ENCODE results near the gene FOXG1. TPM values are rescaled to one million over a fixed set of nuclear protein-coding genes. Genes with fewer than 3 reads are reported as not detected.

The FOXG1 gene
- total RNA-seq, 1 experiment from 2014 or later = not detected

DNA sequence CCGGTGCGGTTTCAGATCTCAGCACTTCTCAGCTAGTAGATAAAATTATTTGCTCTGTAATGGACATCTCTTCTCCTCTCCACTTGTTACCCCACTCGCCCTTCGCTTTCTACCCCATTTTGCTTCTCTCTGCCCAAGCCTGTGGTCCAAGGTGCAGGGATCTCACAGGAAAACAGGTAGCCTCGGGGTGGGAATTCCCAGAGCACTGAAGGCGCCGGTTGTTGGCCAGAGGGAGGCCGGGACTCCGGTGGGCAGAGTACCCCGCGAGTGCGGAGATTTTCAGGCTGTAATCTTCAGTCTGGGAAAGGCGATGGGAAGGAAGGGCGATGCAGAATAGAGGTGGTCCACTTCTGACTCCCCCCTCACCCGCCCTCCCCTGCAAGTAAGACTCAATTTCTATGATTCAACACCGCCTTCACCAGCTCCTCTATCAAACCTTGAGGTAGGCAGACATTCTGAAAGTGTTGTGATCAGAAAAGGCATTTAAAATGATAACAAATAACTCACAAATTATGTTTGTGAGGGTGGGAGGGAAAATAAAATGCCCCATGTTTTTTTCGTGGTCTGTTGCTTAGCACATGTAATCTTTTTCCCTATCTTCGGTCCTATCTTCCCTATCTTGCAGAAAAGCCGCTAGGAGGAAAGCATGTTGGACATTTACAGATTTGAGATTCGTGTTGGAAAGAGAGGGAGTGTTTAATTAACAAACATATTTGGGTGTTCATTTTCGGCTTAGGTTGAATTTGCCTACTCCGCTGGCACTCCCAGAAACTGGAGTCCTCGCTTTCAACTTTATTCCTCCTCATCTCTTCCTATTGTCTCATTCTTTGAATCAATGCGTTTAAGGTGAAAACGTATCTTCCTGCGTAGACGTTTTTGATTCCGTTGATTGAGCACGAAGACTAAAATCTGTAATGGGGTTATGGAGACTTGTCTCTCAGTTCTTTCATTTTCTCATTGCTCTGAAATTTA lies 8.5 kb downstream of the FOXG1 start:
- no peak for DNase-seq (ENCODE audit: low read depth)

DNA sequence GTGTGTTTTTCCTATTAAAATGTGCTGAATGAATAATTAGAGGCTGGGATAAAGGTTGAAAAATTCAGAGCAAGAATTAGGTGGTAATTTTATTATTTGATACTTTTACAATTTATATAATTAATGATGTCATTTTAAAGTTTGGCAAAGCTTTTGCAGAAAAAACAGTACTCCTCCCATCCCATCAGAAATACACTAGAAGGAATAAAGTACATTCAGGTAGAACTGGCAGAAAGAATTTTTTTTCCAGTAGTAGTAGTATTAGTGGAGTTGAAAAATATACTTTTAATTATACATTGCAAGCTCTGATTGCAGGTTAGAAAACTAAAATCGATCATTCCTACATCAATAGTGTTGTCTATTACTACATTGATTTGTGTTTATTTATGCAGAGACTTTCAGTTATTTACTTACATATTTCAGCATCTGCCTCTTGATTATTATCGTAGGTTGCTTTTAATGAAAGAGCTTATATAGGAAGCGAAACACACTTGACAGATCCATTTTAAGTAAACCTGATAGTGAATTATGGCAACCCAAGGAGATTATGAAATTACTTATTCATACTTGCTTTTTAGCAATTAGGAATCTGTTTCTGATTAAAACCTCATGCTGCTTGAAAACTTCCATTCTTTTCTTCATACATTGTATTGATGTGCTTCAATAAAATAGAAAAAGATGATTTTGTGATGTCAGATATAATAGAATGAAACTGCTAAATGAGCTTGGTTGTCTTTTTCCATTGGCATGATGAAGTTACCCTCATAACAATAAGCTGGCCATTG lies 10.1 kb downstream of the FOXG1 start:
- no peak for DNase-seq (ENCODE audit: low read depth)

DNA sequence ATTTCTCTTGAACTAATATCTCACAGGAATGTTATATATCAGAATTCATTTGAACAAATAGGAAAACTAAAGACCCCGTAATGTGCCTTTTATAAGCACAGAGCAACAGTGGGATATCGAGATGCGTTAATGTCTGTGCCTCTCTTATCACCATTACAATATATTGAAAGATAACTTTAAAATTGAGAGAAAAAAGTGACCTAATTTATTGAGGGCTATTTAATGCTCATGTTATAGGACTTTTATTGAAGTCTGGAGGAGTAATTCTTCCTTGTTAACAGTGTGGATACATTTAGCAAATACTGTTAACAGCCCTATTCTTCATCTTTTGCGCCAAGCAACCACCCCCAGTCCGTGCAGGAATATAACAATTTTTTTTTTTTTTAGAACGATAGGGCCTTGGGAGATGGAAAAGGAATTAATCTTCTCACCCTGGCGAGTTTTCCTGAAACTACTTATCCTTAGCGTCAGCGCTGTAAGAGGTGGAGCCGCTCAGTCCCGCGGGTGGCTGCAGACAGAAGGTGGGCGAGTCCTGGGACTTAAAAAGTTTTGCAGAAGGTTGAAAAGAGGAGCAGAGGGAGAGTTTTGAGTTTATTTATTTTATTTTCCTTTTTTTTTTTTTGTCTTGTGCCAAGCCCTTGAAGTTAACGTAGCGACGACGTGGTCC lies 11.0 kb downstream of the FOXG1 start:
- DNase-seq (ENCODE audit: low read depth) = no peak

DNA sequence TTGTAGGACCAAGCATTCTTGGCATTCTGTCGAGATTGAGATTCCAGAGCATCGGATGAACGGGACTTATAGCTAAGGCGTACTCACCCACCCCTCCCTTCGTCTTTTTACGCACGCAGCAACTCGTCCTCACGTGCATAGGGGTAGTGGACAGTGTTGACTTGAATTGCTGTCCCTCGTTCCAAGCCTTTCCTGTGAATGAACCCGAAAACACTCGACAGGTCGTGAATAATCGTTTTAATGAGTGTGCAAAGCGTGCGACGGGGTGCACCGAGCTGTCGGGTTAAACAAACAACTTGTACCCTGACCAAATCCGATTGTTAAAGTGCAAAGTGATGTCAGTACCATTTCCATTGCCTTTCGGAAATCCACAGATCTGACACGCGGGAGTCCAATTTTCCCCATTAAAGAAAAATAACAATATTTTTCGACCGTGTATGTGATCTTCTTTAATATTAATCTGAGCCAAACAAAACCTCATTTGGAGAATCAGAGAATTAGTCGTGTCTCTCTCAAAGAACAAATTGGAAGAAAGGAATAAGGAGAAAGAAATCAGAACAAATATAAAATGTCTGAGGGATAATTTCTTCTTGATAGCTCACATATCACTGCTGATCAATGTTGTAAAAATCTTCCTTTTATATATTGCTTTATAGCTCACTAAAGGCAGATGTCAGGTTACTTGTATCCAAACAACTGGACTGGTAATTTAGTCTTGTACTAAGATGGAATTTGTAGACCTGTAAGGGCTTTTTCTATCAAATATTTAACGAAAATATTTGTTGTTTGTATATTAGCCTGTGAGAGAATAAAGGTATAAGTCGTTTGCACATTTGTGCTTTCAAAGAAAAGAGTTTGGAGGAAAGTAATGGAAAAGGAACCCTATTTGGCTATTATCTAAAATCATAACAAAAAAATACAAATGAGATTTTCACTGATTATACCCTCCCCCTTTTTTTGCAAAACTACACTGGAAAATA lies 11.8 kb downstream of the FOXG1 start:
- DNase-seq (ENCODE audit: low read depth) = no peak

DNA sequence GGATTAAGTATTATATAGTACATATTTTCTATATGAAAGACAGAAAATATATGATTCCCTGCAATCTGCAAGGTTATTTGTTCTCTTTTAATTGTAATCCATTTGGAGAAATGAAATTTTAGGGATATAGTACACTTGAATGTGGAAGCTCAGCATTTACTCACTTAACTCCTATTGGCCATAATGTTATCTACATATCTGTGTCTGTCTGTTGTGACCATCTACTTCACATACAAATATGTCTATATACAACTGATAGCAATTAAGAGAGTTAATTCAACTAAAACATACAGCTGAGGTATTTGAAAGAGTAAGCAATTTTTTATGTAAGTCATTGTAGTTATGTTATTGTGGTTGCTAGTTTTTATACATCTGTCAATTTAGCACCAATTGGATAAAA lies 12.9 kb downstream of the FOXG1 start:
- DNase-seq (ENCODE audit: low read depth) = no peak

DNA sequence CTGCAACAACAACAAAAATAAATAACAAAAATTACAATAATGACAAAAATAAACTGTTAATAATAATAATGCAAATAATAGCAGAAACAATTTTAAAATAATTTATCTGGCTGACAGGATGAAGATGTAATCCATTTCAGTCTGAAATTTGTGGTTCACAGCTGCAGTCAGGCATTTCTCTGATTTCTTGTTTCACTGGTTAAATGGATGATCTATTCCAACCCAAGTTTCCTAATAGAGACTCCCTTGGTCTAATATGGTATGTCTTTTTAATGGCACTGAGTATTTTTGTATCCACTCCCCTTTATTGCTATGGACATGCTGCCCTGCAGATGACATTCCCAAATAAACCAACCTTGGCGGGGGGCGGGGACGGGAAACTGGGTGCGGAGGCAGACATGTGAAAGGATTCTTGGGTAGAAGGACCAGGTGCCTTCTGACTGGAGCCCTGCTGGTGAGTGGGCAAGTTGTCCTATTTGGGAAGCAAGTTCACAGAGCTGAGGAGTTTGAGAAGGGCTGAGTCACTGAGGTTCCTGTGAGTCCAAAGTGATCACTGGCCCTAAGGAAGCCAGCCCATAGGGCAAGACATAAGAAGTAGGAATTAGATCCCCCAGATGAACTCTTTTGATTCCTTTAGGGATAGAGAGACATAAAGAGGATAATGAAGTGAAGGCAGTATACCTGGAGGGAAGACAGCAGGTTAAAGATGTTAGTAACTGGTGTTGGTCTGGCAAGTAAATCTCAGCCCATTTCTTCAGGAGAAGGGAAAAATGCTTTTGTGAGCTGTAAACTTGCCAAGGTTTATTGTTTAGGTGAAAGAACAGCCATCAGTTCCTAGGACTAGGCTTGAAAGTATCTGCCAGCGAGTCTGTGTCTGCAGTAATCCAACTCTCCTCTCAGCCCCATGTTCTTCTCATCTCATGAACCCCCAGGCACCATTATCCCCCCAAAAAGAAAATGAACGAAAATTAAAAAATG lies 14.5 kb downstream of the FOXG1 start:
- no peak for DNase-seq (ENCODE audit: low read depth)

DNA sequence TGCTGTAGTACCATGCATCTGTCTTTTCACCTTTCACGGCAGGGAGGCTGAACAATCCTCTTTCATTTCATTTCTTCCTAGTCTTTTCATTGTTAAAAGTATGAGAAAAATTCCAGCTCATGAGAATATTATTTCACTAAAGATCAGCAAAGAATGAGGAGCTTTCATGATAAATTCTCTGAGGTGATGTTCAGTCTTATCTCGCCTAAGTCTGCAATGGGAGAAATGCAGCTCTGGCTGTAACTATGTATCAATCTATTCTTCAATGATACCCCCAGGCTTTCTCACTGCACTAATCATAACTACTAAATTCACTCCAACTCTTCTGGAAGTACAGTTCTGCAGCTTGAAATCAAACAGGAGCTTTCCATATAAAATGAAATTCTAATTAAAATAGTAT lies 15.7 kb downstream of the FOXG1 start:
- no peak for DNase-seq (ENCODE audit: low read depth)

DNA sequence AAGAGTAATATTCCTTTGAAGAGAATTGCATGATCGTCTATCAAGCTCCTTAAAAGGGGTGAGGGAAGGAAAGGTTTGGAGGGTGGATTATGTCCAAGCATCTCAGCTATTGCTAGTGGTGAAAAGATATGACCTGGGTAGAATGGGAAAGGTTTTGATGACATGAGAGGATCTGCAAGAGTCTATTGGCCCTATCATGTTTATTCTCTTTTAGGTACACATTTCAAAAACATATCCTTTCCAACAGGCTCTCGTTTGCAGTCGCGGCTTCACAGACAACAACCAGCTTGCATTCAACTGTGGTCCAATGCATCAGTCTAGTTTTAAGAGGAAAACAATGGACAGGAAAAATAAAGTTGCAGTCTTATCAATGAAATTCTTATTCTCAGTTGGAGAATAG lies 17.1 kb downstream of the FOXG1 start:
- DNase-seq (ENCODE audit: low read depth) = no peak

DNA sequence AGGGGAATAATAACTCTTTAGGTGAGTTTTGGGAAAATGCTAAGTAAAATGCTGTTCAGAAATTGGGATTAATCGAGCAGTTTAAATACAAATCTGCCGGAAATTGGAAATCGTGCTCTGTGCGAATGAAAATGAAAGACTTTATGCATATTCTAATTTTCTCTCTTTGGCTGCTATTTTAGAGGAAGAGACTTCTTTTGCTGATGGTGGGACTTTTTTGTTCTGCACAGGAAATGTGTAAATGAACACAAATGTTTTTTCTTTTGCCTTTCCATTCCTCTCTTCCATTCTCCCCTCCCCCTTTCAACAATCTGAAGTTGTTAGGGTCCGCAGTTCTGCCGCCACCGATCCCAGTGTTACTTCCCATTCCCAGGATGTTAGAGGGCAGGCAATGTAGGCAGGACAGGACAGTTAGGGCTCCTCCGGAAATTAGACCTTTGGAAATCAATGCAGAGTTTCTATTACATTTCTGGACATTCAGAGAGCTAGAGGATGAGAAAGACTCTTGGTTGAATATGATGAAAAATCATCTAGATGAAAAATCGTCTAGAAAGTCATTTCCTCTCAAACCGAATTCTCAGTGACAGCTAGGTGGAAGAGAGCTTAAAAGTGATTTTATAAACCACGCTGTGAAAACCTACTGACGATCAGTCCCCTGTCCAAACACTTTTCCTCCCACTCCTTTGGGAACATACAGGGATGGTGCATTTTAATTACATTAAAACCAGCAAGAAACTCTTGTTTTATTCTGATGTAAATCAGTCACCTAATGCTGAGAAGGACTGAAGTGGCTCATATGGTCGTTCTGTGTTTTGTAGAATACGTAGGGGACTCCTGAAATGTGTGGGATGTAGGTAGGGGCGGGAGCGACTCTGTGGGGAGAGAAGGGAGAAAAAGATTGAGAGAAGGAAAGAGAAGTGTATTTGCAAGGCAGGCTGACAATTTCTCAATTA lies 17.8 kb downstream of the FOXG1 start:
- no peak for DNase-seq (ENCODE audit: low read depth)

DNA sequence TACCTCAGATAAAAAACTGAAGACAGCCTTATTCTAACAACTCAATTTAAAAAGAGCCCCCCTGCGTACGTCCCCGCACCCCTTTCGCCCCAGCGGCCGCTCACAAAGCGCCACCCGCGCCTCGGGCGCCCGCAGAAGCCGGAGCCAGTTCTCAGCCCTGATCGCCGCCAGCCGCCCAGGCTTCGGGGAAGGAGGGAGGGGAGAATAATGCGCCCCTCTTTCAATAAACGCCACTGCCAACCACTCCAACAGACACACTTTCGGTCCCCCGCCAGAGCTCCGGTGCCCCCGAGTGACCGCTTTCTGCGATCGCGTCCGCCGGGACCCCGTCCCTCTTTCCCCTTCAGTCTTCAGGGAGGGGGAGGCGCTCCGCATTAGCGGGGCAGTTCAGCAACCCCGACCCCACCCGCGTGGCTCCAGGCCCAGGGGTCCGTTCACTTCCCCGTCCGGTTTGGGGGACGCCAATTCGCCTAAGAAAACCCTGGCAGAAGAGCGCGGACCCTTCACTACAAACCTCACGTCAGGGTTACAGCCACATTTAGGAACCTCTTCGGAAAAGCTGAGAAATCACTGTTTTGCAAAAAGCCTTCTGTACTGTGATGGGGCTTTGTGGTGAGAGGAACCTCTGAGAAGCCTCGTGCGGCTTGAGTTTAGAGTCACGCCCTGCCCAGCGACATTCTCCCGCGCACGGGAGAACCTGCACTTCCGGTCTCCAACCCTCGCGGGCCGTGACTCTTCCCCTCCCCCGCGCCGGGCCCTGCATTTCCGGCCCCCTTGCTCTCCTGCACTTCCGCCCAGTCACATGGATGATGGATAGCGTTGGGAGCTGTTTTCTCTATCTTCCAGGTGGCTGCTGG lies 18.7 kb downstream of the FOXG1 start:
- DNase-seq (ENCODE audit: low read depth) = peak; percentile 10

DNA sequence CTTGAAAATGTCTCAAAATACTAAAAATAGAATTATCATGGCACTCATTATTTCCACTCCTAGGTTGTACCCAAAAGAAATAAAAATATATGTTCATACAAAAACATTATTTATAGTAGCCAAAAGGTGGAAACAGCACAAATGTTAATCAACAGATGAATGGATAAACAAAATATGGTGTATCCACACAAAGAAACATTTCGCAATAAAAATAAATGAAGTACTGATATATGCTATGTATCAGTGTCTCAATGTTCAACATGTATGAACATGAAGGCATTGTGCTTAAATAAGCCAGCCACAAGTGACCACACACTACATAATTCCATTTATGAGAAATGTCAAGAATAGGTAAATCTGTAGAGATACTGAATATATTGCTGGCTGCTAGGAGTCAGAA lies 40.9 kb downstream of the FOXG1 start:
- no peak for DNase-seq (ENCODE audit: low read depth)

DNA sequence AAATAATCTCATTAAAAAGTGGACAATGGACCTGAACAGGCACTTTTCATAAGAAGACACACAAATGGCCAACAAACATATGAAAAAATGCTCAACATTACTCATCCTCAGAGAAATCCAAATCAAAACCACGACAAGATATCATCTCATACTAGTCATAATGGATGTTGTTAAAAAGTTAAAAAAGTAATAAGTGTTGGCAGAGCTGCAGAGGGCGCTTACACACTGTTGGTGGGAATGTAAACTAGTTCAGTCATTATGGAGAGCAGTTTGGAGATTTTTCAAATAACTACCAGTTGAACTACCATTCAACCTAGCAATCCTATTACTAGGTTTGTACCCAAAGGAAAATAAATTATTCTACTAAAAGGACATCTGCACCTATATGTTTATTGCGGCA lies 47.2 kb downstream of the FOXG1 start:
- peak; percentile 36 for DNase-seq (ENCODE audit: low read depth)

All from LHCN-M2 (cell line).